ENCODE data around the gene SNX13.

DNA sequence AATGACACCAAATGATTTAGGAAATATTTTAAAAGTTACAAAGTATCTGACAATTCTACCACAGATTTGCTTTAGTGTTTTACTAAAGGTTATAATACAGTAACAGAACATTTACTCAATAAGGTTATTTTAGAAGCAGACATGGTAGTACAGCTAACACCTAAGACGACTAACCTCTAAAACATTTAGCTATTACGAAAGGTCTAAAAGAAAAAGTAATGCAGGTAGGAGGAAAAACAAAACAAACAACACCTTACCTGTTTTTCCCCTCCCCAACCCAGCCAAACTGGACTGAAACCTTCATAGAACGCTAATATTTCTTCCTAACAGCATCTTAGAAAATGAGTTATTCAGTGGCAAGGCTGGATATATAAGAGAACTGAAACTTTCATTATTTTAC is 111.3 kb downstream of the SNX13 start:
- TF ChIP-seq GATA2 (IDR thresholded peaks at IDR 0.05; ENCODE audit: low read depth, low read length), result no peak
- TF ChIP-seq GATA3 (IDR thresholded peaks at IDR 0.05; ENCODE audit: low read depth, low read length), result no peak
